K562 (cell line): ENCODE measurements around the gene UNC119B. TPM values are rescaled to one million over a fixed set of nuclear protein-coding genes. Genes with fewer than 3 reads are reported as not detected.

Experiments used
- BACH1 ChIP-seq: fragments of 200-800 bp; sonication (Bioruptor generic); IDR thresholded peaks from 2 replicates; pipeline ENCODE4 v1.6.1; 2016; ENCODE audit warnings: missing genetic modification characterization, missing compliant biosample characterization
- ESRRA ChIP-seq: fragments of 450-650 bp; IDR thresholded peaks from 2 replicates; pipeline ENCODE4 v1.6.1; 2014; ENCODE audit warnings: low read depth, mild to moderate bottlenecking, moderate library complexity, borderline replicate concordance
- GABPB1 ChIP-seq: sonication (generic); formaldehyde crosslinking; IDR thresholded peaks from 2 replicates; pipeline ENCODE4 v1.8.0; 2022; ENCODE audit warnings: mild to moderate bottlenecking, missing genetic modification reagents
- HNRNPH1 ChIP-seq: fragments of 200-400 bp; formaldehyde crosslinking; optimal IDR thresholded peaks from 2 replicates; pipeline ENCODE3; 2017; ENCODE audit warnings: low read depth, mild to moderate bottlenecking, low read length, moderate library complexity
- NR2C2 ChIP-seq, 2 experiments: fragments of 200-800 bp in 1 of 2; sonication (Bioruptor generic) in 1 of 2; sonication (generic) in 1 of 2; formaldehyde crosslinking in 1 of 2; IDR thresholded peaks; 2 replicates each; pipeline versions ENCODE4 v1.6.1 to v1.8.0; 2016 to 2022; ENCODE audit warnings: mild to moderate bottlenecking in 1 of 2, missing compliant biosample characterization in 1 of 2, missing genetic modification characterization in 1 of 2, missing genetic modification reagents in 1 of 2
- PML ChIP-seq: IDR thresholded peaks from 2 replicates; pipeline ENCODE4 v1.6.1; 2012; ENCODE audit warnings: low read length, inconsistent platforms
- REST ChIP-seq, 2 experiments: fragments of 450-650 bp; formaldehyde crosslinking in 1 of 2; IDR thresholded peaks; 2 replicates each; pipeline versions ENCODE4 v1.4.0 to v1.6.1; 2014 to 2020; ENCODE audit warnings: mild to moderate bottlenecking in 2 of 2, borderline replicate concordance in 1 of 2, low read depth in 1 of 2
- SRSF9 ChIP-seq: fragments of 200-400 bp; formaldehyde crosslinking; IDR thresholded peaks from 2 replicates; pipeline ENCODE4 v1.6.1; 2017; ENCODE audit warnings: low read depth, low read length, borderline replicate concordance
- ZBTB11 ChIP-seq, 3 experiments: fragments of 200-800 bp in 1 of 3; fragments of 250-450 bp in 1 of 3; fragments of 450-650 bp in 1 of 3; sonication (Bioruptor Pico) in 1 of 3; sonication (Bioruptor generic) in 1 of 3; formaldehyde crosslinking in 1 of 3; IDR thresholded peaks; 2 replicates each; pipeline versions ENCODE4 v1.6.1 to v1.8.0; 2016 to 2022; ENCODE audit warnings: mild to moderate bottlenecking in 2 of 3, missing genetic modification characterization in 2 of 3, missing compliant biosample characterization in 1 of 3, moderate library complexity in 1 of 3
- polyA plus RNA-seq, 8 experiments: library from polyadenylated mRNA; depleted of rRNA in 4 of 8; stranded (reverse) in 5 of 8; unstranded in 3 of 8; fragments of >200 nt; fragmentation: Nextera tagmentation in 2 of 8; fragmentation: Illumina TruSeq in 1 of 8; extraction: Ambion mirVana in 2 of 8; extraction: Trizol in 1 of 8; gene quantifications; 2 replicates each; pipeline versions ENCODE4 v1.2.1 to v1.2.3, GENCODE V29; 2011 to 2014; ENCODE audit warnings: inconsistent platforms in 1 of 8, missing spikeins in 1 of 8
- total RNA-seq, 7 experiments: library from RNA; depleted of rRNA in 6 of 7; stranded (reverse); fragments of >200 nt in 6 of 7; fragmentation: Illumina TruSeq in 2 of 7; extraction: Trizol in 2 of 7; gene quantifications; 2 replicates each; pipeline versions ENCODE4 v1.2.1 to v1.2.3, GENCODE V29; 2011 to 2021; ENCODE audit warnings: low replicate concordance in 1 of 7

UNC119B gene
- total and polyA plus RNA-seq, 9 of the 15 experiments (the other 6 are each of a cell fraction or from before 2014, with no cell fraction given): 4.0 to 34.5 (median 15.1) TPM

- no peak for TF ChIP-seq REST (IDR thresholded peaks at IDR 0.05; ENCODE audit: borderline replicate concordance)
- 0 out of 2 replicates have a peak, but pooled peaks have one; percentile 56 for TF ChIP-seq REST (CRISPR knock-in tag; IDR thresholded peaks at IDR 0.05; ENCODE audit: low read depth)
- peak; percentile 28; the same call in 1 of the 2 replicates for TF ChIP-seq PML
- peak; percentile 79 for TF ChIP-seq GABPB1 (CRISPR knock-in tag)
- no peak for TF ChIP-seq ZBTB11 (CRISPR knock-in tag; IDR thresholded peaks at IDR 0.05)
- no peak for TF ChIP-seq SRSF9
- no peak for TF ChIP-seq NR2C2 (CRISPR knock-in tag; IDR thresholded peaks at IDR 0.05)
- TF ChIP-seq NR2C2 (tag; IDR thresholded peaks at IDR 0.05): peak; percentile 73
- TF ChIP-seq ESRRA: 0 out of 2 replicates have a peak, but pooled peaks have one; percentile 61
- TF ChIP-seq BACH1 (tag): no peak
- TF ChIP-seq HNRNPH1: no peak
Observed at GRCh38 chr12:120725659-120726509, 15.6 kb downstream of the UNC119B start, which contains the start of gene ACADS (continued).
